GM12878 (cell line): Measurements from ENCODE around the gene ITPRIPL2.

Source experiments
- ATF7 ChIP-seq: fragments of 450-650 bp; IDR thresholded peaks from 2 replicates; pipeline ENCODE4 v1.6.1; 2016; ENCODE audit warnings: low read depth, mild to moderate bottlenecking
- CTCF ChIP-seq, 3 experiments: IDR thresholded peaks in 2 of 3; conservative IDR thresholded peaks in 1 of 3; 2 replicates each; pipeline ENCODE4 v1.5.1; 2011; ENCODE audit warnings: low read depth in 3 of 3, low read length in 3 of 3, mild to moderate bottlenecking in 3 of 3, control low read depth in 2 of 3, moderate library complexity in 2 of 3, inconsistent platforms in 1 of 3, mixed read lengths in 1 of 3; ENCODE audit not compliant: control insufficient read depth in 2 of 3, insufficient read depth in 1 of 3; ENCODE audit errors: extremely low read depth in 1 of 3
- E2F8 ChIP-seq: fragments of 450-650 bp; IDR thresholded peaks from 2 replicates; pipeline ENCODE4 v1.6.1; 2018; ENCODE audit warnings: mild to moderate bottlenecking, low read depth, moderate library complexity; ENCODE audit not compliant: partially characterized antibody
- FOXM1 ChIP-seq: IDR thresholded peaks from 2 replicates; pipeline ENCODE4 v1.6.1; 2012; ENCODE audit warnings: low read depth, mild to moderate bottlenecking, inconsistent platforms, low read length, moderate library complexity
- NBN ChIP-seq: fragments of 450-650 bp; IDR thresholded peaks from 2 replicates; pipeline ENCODE4 v1.6.1; 2016
- NFXL1 ChIP-seq: fragments of 450-650 bp; IDR thresholded peaks from 2 replicates; pipeline ENCODE4 v1.6.1; 2017; ENCODE audit warnings: antibody characterized with exemption, mild to moderate bottlenecking, borderline replicate concordance
- NRF1 ChIP-seq: conservative IDR thresholded peaks from 2 replicates; pipeline ENCODE4 v1.6.1; 2011; ENCODE audit warnings: mild to moderate bottlenecking, low read depth, low read length, improper control_type of control experiment
- PAX8 ChIP-seq: fragments of 450-650 bp; IDR thresholded peaks from 2 replicates; pipeline ENCODE4 v1.6.1; 2017; ENCODE audit warnings: mild to moderate bottlenecking, moderate library complexity
- REST ChIP-seq: IDR thresholded peaks from 2 replicates; pipeline ENCODE4 v1.6.1; 2012; ENCODE audit warnings: mild to moderate bottlenecking, low read depth, low read length
- SP1 ChIP-seq: IDR thresholded peaks from one replicate; pipeline ENCODE4 v1.6.1; 2011; ENCODE audit warnings: low read depth, low read length
- ZNF24 ChIP-seq: fragments of 450-650 bp; IDR thresholded peaks from 2 replicates; pipeline ENCODE4 v1.6.1; 2017; ENCODE audit warnings: antibody characterized with exemption, mild to moderate bottlenecking

DNA sequence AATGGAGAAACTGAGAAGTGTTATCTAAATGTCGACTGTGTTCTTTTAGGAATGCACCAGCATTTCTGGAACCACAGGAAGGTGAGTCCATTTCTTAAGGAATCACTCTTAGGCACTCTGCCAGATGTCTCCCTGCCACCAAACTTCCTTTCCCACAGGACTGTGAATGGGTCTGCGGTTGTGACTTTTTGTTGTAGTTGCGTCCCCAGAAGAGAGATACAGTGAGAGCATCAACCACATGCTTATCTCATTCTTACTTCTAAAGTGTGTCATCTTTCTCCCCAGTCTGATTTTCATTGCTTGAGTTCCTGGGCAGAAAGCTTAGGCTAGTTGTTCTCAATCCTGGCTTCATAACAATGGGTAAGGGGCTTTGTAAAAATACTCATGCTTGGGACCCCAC is 13.4 kb downstream of the ITPRIPL2 start:
- TF ChIP-seq FOXM1: peak; percentile 47; the same call in 1 of the 2 replicates
- no peak for TF ChIP-seq E2F8
- TF ChIP-seq SP1: no peak
- no peak for TF ChIP-seq REST
- no peak for TF ChIP-seq CTCF (IDR thresholded peaks at IDR 0.05 in 2 of 3, conservative IDR thresholded peaks at IDR 0.05 in 1 of 3; ENCODE audit: control insufficient read depth in 2 of 3, extremely low read depth in 1 of 3, insufficient read depth in 1 of 3, low read depth in 3 of 3, low read length in 3 of 3)
- no peak for TF ChIP-seq NBN
- TF ChIP-seq NRF1: no peak
- no peak for TF ChIP-seq ATF7
- no peak for TF ChIP-seq PAX8
- no peak for TF ChIP-seq NFXL1
- TF ChIP-seq ZNF24: no peak
